Effector CD8-positive, alpha-beta T cell (primary cell): ENCODE data around the gene PDC.

Experiments used
- DNase-seq: peaks from one replicate; lab custom pipeline; 2025; lab: John Stamatoyannopoulos, UW
- total RNA-seq, 4 experiments: gene quantifications; one replicate each; lab custom pipeline; 2026; lab: John Stamatoyannopoulos, UW

PDC gene
- 0 to 0.18 (median 0) reads per million in 4 experiments for total RNA-seq

DNA sequence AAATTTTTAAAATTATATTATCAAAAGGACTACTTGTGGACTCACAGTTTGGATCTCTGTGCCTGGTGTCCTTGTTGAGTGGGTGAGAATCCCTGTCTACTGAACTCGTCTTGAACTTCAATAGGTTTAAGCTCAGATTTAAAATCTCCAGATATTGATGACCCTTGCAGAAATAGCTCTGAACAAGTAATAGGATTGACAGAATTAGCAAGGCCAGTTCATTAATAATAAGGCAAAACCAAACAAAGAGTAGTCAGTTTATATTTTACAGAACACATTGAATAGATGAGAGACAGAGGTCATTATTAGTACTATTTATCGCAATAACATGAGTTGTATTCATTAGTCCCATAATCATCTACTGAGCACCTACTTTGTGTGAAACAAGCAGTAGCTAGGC is at the start of gene PDC:
Gene PDC (minus strand): TSS at position 101 of the 400 bp plus-strand sequence. CDS start 11,655 bp downstream, outside the sequence.
- DNase-seq = no peak

DNA sequence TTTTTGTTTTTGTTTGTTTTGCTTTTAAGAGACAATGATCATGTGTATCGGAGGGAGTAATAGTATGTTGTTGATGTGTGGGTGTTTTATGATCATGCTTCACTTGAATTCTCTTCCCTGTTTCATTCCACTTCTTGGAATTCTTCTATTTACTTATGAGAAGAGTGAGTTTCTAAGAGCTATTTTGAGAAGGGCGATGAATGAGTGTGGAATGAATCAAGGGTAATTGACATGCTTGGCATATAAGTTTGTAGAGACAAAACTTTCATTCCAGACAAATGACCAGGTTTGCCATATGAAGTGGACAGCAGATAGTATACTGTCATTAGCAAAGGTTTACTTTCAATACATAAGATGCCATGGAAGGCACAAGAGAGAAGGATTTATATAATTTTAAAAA is 42.3 kb upstream of the PDC start:
- no peak for DNase-seq

DNA sequence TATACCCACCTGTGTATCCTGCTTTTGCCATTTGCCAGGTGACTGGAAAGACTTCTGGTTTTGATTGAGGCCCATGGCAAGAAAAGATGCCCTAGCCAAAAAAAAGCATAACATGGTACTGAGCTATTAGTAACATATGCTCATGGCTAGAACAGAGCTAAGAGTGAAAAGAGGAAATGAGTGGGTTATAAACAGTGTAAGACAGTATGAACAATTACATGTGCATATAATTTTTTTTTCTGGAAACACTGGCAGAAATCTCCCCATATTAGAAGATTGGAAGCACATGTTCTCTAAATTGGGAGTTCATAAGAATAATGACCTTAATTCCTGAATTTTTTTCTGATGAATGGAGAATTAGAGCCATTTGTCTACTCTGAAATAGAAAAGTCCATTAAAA is 41.2 kb upstream of the PDC start:
- no peak for DNase-seq

DNA sequence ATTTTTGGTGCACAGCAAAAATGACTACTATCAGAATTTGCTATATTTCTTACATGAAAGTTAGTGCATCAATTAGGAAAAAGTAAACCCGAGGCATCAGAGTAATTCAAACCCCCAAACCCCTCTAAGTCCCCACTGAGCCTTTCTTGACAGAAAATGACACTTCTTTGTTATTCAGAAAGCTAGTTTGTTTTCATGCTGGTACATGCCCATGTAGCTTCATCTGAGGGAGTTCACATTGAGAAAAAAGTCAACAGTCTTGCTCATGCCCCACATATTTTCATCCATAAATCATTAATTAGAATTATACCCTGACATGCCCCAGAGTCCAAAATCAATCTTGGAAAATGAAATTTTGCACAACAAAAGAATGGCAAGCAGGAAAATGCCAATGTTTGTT is 39.9 kb upstream of the PDC start:
- no peak for DNase-seq

DNA sequence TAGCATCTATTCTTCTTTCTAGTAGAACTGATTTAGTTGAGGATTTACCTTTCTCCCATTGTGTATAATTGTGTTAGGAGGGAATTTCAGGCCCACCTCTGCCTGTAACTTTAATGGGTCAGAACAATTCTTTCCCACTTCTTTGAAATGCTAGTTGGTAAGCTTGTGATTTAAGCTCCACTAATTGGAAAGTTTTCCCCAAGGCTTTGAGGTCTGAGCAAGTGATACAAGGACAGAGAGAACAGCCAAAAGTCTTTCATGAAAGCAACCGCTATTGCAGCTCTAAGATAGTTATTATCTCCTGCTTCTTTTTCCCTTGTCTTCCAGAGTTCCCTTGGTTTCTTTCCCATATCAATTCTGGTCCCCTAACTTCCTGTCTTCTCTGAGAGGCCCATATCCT is 38.7 kb upstream of the PDC start:
- DNase-seq = no peak

DNA sequence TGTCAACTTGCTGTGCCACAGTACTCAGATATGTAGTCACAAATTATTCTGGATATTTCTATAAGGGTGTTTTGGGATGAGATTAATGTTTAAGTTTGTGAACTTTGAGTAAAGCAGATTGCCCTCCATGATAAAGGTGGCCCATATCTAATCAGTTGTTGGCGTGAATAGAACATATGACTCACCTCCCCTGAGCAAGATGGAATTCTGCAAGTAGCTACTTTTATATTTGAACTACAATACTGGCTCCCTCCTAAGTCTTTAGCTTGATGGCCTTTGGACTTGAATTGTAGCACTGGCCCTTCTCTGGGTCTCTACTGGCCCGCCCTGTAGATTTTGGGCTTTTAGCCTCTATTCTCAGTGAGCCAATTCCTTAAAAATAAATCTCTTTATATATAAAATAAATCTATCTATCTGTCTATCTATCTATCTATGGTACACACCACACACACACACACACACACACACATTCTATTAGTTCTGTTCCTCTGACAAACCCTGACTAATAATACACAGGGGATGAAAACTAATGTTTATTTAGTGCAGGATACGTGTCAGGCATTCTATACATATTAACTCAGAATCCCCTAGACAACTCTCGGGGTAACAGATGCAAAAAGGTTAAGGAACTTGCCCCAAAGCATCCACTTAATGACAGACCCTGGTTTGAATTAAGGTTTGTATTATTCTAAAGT is 37.9 kb upstream of the PDC start:
- DNase-seq = no peak

DNA sequence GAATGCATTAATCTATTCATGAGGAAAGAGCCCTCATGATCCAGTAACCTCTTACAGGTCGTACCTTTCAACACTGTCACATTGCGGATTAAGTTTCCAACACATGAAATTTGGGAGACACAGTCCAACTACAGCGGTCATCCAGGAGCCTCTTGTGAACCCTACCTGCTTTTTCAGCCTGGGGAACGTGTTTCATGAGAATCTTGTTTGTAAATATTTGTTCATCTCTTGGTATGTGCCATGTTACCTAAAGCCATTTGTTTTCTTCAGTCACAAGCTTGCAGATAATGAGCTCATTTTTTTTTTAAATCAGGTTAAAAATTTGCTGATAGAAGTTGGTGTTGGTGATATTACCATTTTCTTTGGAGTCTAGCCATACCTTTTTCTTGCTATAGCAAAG is 37.2 kb upstream of the PDC start:
- no peak for DNase-seq

DNA sequence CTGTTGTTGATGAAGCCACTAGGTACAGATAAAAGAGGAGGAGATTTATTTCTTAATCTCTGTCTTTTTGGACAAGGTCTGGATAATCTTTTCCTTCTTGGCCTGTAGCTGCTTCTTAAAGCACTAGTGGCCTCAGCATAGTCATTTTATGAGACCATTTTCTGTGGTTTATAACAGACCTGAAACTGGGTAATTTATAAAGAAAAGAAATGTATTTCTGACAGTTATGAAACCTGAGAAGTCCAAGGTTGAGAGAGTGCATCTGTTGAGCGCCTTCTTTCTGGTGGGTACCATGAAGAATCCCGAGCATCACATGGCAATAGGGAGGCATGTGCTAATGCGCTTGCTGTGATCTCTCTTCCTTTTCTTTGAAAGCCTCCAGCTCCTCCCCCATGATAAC is 36.7 kb upstream of the PDC start:
- DNase-seq = no peak

DNA sequence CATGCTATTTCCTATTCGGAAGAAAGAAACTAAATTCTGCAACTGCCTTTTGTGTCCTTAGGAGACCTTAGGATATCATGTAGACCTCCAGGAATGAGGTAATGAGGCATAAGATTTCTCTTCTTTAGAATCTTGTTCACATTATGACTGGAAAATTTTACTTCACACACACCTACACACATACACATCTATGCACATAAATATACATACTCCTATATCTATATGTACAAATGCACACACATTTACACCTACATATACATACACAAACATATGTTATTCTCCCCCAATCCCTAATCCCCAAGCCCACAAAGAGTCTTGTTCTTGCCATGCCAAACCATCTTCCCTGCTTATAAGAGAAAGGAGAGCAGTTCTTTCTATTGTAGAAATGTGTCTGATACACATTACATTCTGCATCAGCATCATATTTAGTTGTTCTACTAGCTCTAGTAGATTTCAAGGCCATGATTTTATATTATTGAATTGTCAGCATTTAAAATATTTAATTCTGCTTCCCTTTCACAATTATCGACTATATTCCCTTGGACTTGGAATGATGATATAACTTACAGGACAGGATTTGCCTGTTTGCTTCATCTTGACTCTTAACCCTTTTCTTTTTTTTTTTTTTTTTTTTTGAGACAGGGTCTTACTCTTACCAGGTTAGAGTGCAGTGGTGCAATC is 35.4 kb upstream of the PDC start:
- DNase-seq = no peak

DNA sequence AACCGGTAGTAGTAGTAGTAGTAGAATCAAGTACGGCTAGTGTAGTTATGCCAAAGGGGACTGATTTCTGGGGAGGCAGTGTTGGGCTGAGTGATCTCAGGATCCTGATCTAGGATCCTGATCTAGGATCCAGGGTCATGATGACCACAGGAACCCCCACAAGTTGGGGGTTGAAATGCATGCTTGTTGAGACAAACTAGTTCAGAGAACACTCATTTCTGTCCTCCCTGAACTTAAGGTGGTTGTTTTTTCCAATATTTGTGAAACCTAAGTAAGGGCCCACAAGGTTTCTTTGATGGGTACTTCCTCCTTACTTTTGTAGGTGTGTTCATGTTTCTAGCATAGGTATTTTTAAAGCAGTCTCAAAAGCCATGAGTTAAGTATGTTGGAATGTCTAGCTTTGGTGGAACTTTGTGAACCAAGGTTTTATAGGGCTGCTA is 33.9 kb upstream of the PDC start:
- no peak for DNase-seq

DNA sequence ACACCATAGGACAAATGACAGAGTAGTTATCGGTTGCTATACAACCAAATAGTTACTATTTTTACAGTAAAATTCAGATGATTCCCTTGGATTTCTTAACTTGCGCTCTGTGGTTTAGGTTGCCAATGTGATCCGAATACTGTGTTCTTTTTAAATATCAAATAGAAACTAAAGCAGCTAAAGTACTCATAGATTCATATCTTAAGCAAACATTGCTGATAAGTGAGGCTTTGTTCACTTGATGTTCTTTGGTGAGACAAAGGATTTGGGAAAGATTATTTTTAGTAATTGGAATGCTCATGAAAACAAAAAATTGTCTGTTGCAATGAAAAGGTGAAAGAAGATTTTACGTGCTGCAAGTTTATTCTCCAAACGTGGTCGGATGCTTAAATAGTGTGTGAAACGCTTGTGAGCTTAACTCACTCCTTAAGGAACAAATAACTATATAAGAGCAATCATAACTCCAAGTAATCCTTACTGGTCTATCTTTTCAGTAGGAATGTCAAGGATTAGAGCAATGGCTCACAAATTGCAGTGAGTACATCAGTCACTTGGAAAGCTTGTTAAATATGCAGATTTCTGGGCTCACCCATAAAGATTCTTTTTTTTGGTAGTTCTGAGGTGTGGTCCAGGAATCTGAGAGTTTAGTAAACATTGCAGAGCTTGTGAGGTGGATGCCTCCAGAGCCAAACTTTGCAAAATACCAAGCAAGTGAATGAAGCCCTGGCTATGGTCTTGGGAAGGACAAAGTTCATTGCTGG is 31.8 kb upstream of the PDC start:
- no peak for DNase-seq

DNA sequence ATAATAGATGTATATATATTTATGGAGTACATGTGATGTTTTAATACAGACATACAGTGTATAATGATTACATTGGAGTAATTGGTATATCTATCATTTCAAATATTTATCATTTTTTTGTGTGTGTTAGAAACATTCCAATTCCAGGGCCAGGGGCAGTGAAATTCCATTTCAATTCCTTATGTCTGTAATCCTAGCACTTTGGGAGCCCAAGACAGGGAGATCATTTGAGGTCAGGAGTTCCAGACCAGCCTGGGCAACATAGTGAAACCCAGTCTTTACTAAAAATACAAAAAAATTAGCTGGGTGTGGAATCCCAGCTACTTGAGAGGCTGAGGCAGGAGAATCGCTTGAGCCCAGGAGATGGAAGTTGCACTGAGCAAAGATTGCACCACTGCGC is 30.4 kb upstream of the PDC start:
- DNase-seq = no peak

DNA sequence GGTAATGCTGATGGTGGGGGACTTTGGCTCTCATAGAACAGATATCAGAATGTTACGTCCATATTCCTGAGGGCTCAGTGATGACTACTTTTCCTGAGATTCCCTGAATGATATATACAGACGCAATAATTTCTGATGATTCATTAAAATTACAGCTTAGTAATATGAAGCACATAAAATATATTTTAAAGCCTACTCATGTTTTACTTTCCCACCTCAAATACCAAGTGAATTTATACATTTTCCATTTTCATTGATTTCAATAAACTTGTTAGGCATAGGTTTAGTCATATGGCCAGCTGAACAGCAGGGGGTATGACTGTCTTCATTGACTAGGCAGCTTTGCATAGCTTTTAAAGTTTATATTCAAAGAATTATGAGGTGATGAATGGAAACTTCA is 26.2 kb upstream of the PDC start:
- no peak for DNase-seq

DNA sequence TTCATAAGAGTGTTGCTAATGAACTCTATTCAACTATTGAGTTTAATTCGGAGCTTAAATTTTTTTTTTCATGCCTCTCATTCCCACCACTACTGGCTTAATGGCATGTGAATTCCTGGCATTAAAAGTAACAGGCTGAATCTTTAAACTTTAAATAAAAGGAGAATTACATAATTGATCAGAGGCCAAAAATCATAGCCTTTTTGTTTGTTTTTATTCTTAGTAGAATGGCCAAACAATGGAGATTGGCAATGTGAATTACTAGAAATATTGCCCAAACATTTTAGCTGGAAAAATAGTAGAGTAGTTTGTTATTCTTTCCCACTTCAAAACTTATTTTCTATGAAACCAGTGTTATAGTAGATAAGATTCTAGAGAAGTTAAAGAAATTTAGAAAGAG is 25.1 kb upstream of the PDC start:
- DNase-seq = no peak

DNA sequence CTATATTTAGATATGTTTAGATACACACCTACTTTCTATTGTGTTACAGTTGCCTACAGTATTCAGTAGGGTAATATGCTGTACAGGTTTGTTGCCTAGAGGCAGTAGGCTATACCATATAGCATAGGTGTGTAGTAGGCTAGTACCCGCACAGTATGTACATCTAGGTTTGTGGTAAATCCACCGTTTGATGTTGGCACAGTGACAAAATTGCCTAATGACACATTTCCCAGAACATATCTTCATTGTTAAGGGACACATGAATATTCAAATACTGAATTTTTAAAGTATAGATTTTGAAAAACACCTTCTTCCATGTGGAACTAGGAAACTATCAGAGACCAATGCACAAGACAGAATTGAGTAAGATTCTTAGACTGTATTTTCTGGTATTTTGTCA is 22.6 kb upstream of the PDC start:
- no peak for DNase-seq

DNA sequence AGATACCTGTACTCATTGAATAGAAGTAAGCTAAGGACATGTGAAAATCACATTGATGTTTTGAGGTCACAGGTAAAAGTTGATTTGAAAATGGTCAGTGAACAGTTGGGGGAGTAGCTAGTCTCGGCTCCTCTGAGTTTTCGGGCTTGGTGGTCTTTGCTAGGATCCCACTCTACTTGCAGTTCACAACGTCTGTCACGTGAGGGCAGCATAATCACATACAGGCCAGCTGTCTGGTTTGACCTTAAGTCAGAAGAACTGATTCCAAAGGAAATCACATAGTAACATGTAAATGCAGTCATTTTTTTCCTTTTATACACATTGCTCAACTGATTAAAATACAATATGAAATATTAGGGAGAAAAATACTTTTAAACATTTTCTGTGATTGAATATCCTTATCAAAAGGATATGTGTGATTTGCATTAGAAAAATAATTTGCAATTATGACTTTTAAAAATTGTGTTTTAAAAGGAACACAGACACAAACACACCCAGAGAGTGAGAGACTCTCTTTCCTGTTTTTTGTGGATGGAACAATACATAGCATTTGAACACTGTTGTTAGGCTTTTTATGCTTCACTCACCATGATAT is 21.8 kb upstream of the PDC start:
- peak; percentile 20 for DNase-seq

DNA sequence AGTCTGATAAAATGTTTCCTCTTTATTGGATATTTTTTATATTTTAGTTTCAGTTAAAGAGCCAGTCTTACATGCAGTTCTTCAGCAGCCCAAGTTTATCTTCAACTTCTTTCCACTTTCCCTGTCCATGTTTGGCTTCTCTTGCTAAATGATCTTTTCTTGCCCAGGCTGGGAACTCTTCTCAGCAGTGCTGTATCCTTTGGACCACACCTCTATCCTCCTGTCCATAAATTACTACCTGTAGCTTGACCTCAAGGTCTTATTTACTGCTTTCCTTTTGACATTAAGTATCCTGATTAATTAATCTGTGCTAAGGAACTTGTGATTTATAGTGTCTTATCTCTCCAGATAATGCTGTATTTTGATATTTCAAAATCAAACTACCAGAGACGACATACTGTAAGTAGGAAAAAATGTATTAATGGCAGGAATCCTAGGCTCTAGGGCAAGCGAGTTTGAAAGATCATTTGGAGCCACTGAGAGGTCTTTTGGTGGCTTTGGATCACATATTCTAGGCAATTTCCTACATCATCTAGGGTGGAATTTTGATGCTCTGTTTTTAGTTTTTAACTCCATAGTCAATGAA is 20.5 kb upstream of the PDC start:
- DNase-seq = no peak

DNA sequence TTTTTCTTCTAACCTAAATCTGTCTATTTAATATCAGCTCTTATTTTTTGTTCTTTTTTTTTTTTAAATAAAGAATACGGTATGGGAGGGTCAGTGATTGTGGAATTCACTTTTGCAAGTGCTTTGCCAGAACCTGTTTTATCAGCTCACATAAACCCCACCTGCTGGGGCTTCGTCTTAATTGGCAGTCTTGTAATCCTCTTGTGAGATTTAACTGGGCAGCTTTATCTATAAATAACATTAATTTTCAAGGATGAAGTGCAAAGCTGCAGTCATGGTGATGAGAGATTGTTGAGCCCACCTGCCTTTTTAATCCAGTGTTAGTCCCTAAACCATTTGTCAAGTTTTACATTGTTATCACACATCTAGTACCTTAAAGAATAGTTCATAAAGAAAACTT is 18.2 kb upstream of the PDC start:
- DNase-seq = no peak

DNA sequence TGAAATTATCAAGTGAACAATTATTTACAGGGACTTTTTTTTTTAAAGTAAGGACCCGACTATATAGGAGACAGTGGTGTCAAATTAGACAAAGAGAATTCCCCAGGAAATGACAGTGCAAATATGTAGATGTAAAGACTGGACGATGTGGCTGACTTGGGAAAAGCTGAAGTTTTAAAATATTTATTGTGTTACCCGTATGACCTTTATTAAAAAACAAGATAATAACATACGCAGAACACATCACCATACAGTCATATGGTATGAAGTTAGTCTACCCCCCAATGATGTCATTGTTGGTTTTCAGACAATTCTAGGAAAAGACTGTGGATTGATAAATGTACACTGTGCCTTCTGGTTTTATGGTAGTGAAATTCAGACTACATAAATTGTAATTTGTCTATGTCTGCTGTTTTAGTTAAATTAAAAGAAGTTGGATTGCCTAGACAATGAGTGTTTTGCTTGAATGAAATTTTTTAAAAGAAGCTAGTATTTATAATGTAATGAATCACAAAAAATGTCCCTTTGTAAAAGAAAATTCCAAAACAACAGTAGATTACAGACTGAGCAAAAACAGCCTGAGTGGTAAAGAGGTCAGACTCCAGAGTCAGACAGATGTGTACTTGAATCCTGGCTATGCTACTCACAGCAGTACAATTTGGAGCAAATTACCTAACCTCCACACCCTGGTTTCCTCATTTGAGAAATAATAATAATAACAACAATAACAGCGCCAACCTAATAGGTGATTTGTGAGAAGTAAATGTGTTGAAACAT is 15.5 kb upstream of the PDC start:
- DNase-seq = no peak

DNA sequence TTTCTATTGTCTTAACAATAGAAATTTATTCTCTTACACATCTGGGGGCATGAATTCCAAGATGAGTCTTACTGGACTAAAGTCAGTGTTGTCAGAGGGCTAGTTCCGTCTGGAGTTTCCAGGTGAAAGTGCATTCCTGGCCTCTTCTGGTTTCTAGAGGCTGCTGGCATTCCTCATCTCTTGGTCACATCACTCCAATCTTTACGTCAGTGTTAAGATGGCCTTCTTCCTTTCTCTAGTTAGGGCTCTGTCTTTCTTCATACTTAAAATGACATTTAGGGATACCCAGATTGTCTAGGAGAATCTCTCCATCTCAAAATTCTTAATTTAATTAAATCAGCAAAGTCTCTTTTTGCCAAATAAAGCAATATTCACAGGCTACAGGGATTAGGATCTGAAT is 13.3 kb upstream of the PDC start:
- DNase-seq = no peak

DNA sequence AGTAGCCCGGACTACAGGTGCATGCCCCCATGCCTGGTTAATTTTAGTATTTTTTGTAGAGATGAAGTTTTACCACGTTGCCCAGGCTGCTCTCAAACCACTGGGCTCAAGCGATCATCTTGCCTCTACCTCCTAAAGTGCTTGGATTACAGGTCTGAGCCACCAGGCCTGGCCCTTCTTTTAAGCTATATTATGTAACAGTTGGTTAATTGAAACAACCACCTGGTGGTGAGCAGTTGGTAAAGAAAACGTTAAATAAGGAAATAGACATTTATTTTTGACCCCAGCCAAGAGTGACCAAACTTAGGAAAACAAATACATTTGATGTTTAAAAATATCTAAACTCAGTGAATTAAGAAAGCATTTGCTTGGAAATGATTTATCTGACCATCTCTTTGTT is 12.1 kb upstream of the PDC start:
- no peak for DNase-seq
